GM18870 (cell line): ENCODE measurements around the gene ZC3H8.
"Not testable (repeated sequence)": the region's sequence is repeated elsewhere in the genome, so short reads cannot be mapped to it uniquely, and the experiment has no call there.

ENCODE experiments used
- ATAC-seq: cut with Tn5 transposase; IDR thresholded peaks from one replicate; pipeline ENCODE4 v1.9.1; 2021; ENCODE audit warnings: moderate library complexity; ENCODE audit not compliant: unreplicated experiment

Gene ZC3H8

DNA sequence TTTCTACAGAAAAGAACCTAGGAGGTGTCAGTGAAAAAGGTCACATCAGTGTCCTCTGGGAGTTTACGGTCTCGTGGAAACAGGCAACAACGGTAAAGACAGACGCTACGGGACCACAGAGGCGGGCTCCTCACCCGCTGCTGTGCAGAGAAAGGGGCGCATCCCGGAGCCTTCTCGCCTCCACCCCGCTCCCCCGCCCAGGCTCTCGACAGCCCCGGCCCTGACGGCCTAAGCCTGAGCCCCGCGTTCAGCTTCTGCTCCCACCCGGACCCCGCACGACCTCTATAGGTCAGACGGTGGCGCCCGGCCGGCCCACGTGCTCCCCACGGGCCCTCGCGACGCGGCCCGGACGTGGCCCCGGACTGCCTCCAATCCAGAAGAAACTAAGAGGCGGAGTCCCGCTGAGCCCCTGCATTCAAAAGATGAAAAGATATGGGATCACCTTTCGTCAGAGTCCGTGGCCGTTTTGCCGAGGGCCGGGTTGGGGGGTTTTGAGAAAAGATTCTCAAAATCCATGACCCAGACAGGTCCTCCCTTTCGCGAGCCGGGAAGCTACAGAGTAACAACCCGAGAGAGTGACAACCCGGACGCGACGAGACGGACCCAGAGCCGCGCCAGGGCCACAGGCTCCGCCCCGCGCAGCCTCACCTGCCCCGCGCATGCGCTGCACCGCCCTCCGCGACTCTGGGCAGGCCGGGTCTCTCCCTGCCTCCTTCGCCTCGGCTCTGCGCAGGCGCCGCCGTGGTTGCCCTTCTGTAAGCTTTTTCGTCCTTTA lies at the start of gene ZC3H8:
TSS of gene ZC3H8 (minus strand) at position 577 of the 775 bp plus-strand sequence. CDS start at position 516, 61 bp downstream.
- peak; percentile 62 for ATAC-seq

DNA sequence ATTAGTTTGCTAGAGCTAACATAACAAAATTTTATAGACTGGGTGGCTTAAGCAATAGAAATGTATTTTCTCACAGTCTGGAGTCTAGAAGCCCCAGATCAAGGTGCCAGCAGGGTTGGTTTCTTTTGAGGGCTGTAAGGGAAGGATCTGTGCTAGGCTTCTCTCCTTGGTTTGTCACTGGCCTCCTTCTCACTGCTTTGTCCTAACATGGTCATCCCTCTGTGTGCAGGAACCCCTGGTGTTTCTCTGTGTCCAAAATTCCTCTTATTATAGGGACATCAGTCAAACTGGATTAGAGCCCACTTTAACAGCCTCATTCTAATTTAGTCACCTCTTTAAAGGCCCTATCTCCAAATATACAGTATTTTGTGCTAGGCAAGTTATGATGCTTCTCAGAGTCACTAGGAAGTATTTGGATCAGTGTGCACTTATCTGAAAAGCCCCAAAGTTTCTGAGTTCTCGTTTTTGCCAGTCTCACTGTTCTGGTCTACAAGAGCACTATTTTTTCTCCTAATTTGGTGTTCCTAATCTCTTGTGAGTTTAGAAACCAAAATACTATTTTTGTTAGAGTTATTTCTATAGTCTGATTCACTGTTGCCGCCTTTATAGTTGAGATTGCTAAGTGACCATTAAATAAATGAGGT lies 49.6 kb upstream of the ZC3H8 start:
- ATAC-seq = no peak

DNA sequence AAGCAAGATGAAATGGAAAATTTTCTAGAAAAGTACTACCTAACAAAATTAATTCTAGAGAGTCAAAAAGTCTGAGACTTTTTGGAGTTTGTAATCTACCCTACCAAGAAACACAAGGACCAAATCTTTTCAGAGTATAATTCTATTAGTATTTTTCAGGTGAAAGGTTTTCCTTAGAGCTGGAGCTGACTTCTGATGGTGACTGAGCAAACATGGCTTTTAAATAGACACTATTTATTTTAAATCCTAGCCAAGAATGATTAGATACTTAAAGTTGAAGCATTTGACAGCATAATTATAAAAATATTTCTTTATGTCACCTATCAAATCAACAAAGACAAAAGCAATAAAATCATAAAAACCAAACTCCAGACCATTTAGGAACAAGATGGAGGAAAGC lies 47.1 kb upstream of the ZC3H8 start:
- no peak for ATAC-seq

DNA sequence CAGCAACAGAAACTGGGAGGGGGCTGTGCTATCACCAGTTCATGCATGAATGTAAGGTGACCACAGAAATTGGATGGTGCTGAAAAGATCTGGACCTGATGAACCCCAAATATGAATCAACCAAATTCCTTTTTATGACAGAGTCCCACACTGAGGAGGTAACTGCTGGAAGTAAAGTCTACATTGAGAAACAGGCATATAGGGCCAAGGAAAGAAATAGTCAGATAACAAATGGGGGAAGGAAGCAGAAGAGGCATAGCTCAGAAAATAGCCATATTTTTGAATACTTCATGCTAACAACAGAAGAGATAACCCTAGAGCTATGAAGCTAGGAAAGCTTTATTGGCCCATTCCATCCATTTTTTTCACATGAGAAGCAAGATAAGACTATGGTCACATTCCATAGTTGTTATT lies 46.3 kb upstream of the ZC3H8 start:
- ATAC-seq = no peak

DNA sequence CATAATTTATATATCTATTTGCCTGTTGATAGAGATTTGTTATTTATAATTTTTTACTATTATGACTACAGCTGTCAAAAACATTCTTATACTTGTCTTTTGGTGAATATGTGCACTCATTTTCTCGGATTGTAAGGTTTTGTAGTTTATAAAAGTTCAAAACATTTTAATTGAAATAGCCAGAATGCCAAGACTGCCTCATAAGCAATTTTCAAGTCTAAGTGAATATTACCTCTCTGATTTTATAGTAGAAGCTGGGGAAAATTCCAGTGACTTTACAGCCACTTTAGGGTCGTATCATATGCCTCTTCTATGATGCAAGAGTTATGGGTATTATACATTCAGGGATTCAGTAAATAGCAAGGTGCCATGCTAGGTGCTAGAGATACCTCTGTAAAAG lies 41.6 kb upstream of the ZC3H8 start:
- ATAC-seq = no peak

DNA sequence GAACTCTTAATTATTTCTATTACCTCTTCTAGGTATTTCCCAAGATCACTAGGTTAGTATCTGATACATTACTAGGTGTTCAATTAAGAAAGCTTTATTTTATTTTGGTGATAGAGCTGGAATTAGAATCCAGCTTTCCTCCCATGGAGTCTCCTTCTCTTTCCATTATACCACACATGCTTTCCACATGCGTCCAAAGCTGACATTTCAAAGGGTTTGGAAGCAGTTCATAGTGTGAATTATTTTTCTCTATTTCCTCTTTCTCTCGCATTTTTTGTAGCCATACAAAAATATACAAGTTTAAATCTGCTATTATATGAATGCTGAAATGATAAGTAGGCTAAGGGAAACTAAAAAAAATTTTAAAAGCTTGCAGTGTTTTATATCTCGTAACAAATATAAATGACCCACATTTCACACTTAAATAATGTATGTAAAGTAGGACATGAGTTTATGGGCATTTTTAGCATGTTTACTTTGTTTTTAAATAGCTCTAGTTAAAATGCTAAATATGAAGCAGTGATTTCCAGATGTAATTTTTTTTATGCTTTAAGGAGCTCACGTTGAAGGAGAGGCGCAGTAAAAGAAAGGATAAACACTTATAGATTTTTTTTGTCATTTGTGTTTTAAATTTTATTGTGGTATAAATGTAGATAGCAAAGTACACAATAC lies 40.7 kb upstream of the ZC3H8 start:
- ATAC-seq = no peak

DNA sequence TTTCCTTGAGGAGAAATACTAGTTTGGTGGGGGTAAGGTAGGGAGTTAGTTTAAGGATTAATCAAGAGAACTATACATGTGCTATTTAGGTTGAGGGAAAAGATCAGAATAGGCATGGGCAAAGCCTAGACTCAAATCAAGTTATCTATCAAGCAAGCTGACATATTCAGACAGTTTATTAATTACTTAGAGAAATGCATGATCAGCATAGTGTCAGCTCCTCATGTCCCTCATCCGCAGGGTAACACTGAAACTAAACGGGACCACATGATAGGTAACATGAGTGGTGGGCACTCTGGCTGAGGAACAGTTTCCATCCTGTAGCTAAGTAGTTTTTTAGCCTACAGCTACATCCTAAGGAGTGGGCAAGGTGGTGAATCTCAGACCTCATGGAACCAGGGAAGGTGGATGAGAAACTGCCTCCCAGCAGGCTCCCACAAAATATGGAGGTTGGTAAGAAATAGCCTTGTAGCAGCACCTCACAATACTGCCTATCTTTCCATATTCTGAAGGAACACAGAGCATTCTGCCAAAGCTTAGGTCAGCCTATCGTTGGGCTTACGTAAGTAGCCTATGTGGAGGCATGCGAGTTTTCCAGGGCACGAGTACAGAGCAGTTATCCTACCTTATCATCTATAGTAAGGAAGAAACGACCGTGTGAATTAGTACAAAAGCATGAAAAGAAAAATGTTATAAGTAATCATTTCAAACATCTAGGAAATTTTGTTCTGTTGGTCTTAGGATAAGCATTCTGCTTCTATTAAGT lies 39.0 kb upstream of the ZC3H8 start:
- ATAC-seq = no peak

DNA sequence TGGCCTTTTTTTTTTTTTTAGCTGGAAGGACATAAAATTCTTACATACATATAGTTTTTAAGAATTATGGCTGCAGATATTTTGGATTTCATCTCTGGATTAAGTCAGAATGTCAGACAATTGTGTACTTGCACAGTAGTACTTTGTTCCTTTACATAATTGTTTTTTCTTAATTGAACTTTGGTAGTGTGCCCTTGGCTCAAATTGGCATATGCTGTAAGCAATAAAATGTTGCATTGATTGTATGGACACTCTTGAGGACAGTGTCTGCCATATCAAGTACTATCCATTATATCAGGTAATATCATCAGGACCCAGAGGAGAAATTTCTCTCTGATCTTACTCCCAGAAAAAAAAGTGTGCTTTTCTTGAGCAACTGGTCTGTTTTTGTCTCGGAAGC lies 35.8 kb upstream of the ZC3H8 start:
- ATAC-seq = no peak

DNA sequence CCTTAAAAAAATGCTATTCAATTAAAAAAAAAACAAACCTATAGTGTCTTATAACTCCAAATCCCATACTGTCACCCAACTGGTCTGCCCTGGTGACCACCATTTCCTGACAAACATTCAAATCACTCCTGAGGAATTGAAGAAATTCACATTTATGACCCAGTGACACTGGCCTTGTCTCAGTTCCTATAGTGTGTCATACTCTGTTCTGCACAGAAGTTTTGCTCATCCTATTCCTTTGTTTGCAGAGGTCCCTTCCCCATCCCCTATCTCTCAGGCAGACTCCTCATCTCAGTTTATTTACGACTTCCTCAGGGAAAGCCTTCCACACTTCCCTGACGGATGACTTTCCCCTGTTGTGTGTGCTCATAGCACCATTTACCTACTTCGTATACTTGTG lies 35.2 kb upstream of the ZC3H8 start:
- no peak for ATAC-seq

DNA sequence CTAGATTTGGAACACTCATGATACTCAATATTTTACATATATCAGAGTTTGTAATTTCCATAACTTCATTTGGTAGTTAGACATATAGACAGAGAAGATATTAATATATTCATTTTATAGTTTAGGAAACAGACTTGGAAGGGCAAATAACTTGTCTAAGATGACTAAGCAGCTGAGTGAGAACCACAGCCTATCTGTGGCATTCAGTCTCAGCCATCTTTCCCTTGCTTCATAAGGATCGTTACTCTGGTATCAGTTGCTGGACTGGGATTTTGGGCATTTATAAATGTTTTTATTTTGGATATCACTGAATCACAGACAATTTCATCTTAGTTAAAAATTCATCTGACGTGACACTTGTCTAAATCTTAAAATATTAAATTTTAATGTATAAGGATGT lies 28.7 kb upstream of the ZC3H8 start:
- ATAC-seq = not testable (repeated sequence)

DNA sequence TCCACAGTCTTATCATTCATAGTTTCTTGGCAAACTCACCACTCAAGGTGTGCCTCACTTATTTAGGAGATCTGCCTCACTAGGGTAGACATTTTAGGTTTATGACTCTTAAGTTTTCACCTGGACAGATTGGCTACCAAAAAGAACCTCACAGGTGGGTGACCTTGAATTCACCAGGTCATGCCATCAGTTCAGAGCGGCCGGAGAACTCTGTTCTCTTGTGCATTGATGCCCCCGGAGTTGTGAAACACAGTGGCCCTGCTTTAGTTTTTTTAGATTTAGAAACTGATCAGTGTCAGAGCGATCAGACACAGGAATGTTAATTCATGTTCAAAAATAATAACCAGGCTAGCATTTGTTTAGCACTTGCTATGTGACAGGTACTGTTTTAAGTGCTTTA lies 27.2 kb upstream of the ZC3H8 start:
- ATAC-seq = not testable (repeated sequence)

DNA sequence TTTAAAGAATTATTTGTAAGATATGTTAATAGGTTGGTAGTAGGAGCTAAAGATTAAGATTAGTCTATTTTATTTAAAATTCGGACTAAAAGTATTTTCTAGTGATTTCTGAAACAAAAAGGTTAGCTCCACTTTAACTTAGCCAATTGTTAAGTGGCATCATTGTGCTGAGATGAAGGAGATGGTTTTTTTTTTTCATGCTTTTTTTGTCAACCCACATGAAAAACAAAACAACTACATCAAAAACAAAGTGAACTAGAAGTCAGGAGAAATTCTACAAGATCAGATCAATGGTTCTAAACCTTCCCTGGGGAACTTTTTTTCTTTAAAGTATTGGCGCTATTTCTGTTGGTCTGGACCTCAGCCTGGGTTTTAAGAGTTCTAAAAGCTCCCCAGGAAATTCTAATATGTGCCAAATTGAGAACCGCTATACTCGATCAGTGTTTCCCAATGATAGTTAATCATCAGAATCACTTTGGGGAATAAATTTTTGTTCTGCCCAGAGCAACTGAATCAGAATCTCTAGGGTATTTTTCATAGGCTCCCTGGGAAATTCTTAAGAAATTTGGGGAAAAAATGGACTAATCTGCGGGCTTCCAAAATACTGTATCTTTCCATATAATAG lies 22.9 kb upstream of the ZC3H8 start:
- ATAC-seq = no peak

DNA sequence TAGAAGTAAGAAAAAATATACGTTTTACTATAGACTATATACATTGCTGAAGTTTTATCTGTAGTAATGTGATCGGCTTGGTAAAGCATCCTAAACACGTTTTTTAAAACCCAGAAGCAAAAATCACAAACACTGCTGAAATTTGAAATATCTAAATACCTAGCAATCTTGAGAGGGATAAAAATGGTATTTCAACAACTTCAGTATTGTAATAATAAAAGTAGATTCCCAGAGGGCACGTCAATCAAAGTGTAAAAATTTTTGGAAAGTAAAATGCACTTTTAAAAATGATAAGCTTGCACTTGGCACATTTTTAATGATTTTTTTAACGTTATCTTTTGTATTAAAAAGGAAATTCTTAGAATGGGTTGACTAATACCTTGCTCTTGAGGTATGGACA lies 22.1 kb upstream of the ZC3H8 start:
- no peak for ATAC-seq

DNA sequence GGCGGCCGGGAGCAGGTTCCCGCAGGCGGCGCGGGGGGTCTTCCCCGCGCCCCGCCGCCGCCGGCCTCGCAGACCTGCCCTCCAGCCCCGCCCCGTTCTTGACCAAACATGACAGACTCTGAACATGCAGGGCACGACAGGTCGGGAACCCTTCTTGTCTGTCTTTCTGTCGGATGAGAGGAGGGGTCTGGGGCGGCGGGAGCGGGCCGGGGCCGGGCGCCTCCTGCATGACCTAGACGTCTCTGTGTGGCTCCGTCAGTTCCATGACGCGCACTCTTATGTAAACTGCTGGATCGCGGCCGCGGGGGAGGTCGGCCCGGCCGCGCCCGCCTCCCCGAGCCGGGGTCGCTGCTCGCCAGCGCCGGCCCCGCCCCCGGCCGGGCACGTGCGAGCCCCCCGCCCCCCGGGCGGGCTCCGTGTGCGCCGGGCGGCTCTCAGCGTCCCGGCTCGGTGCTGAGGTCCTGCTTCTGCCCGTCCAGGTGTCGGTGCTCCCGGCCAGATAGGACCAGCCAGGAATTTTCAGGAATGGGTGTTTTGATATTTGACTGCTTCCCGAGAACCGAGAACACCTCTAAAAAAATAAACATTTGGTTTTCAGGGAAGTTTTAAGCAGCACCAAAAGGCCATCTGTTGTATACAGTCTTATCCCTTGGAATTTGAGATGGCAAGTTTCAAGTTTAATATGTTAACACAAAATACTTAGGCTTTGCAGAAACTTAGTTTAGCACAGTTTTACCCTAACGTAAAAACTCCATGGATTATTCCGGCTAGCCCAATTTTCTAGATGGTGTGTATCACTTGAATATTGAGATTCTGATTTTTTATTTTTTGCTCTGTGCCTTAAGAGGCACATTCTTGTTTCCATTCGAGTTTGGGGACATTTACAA lies 21.3 kb upstream of the ZC3H8 start:
- peak; percentile 33 for ATAC-seq

DNA sequence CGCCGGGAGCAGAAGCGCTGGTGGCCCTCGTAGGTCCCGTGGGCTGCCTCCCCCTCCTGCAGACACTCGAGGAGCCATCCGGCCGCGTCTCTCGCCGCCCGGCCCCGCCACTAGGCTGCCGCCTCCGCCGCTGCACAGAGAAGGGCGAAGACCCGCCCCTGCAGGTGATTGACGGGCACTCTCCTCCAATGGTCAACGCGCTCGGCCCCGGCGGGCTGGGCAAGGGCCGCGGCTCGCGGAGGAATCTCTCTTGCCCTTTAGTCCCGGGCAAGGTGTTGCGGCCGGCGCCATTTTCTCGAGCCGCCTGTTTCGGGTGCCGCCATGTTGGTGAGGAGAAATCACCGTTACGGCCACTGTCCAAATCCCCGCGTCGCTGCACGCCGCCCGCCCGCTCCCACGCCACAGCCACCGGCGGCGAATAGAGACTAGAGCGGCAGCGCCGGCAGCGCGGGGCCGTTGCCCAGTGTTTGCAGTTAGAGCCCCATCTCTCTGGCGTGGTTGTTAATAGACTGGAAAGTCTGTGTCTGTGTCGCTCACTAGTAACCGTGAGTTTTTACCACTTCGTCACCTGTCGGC lies 20.6 kb upstream of the ZC3H8 start, which contains the start of gene ZC3H6:
TSS of gene ZC3H6 (plus strand) at position 287 of the 576 bp plus-strand sequence. CDS start 398 bp downstream, outside the sequence.
- ATAC-seq = peak; percentile 93

DNA sequence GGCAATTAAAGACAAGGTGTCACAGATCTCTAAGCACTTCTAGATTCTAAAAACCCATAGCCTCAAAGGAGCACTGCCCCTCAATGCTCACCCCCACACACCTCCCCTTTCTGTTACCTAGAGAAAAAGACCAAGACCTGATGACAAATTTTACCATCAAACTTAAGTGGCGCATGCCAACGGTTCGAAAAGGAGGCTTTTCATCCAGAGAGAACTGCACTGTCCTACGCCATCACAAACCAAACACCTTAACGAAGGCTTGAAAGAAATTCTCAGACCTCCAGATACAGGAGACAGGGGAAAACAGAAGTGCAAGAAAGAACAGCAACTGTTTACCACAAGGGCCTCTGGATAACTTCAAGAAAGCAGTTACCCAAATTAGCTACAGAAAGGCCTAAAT lies 18.5 kb upstream of the ZC3H8 start:
- ATAC-seq = no peak

DNA sequence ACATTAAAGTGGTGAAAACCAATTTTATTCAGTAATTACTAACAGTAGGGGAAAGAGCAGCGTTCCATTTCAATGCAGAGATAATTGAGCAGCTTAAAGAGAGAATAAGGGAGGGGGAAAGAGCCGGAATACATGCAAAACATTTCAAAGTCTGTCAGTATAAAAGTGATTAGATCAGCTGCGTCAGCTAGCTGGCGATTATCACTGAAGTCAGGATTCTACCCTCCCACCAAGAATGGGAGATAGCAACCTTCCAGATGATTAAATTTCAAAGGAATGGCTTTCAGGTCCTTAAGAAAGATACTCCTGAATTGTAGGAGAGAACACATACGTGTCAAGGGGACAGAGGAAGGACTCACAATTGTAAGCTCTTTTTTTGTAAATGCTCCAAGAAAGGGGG lies 17.8 kb upstream of the ZC3H8 start:
- no peak for ATAC-seq

DNA sequence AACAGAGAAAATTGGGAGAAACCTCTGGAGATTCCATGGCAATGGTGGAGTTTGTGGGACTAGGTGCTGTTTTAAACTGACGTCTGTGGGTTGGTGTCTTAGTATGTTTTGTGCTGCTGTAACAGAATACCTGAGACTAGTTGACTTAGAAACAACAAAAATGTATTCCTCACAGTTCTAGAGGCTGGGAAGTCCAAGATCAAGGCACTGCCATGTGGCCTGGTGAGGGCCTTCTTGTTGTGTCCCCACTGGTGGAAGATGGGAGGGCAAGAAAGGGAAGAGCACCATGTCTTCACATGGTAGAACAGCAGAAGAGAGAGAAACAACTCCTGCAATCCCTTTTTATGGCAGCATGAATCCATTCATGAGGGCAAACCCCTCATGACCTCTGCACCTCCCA lies 13.7 kb upstream of the ZC3H8 start:
- no peak for ATAC-seq

DNA sequence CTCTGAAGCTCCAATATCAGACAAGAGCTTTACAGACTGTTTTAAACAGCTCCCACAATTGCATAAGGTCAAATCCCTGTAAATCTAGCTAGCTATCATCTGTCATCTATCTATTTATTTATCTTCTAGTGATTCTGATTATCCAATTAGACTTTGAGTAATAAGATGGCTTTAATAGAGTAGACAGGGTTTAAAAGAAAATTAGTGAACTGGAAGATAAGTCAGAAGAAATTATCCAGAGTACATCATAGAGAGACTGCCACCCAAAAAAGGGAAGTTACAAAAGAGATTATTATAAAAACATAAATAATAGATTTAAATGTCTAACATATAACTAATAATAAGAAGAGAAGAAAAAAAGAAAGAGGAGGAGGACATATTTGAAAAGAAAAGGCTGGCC lies 8.0 kb upstream of the ZC3H8 start:
- no peak for ATAC-seq

DNA sequence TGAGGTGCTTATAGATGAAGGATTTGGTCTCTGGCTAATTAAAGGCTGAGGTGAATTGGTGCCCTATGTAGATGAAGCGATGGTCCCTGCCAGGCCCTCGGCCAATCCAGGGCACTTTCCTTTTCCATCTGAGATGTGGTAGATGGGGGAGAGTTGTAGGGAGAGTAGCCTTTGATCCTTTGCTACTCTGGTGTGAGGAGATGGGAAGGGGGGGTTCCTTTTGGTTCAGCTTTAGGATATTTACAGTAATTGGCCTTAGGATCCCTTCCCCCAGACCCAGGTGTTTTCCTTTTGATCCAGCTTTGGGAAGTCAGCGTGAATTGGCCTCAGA lies 5.4 kb upstream of the ZC3H8 start:
- no peak for ATAC-seq
